Activated T-cell treated with anti-CD3 and anti-CD28 coated beads, Interleukin-2, amount 50 U/mL, for 48 hours (primary cell): Measurements from ENCODE around the gene GPR21.

Experiments used
- DNase-seq, 2 experiments: peaks; one replicate each; pipeline ENCODE4 v3.0.0-alpha.2; 2020

The GPR21 gene

GRCh38 chr9:123033352-123033751 is at the start of gene GPR21:
TSS of gene GPR21 (plus strand) at chr9:123033667. CDS start at chr9:123034567, 900 bp downstream.
- no peak for DNase-seq

GRCh38 chr9:122986010-122986409 is 47.5 kb upstream of the GPR21 start:
- no peak for DNase-seq

- no peak for DNase-seq
These were observed 45.3 kb upstream of the GPR21 start for GRCh38 chr9:122988141-122988540.

- DNase-seq, result no peak
These were observed 44.4 kb upstream of the GPR21 start for GRCh38 chr9:122988920-122989621.

- peak; percentile 23 to 33 for DNase-seq
These were observed 42.1 kb upstream of the GPR21 start for GRCh38 chr9:122991370-122991830.

- no peak for DNase-seq
These were observed 36.9 kb upstream of the GPR21 start for GRCh38 chr9:122996586-122996985.

- DNase-seq, result no peak
These were observed 35.0 kb upstream of the GPR21 start for GRCh38 chr9:122998448-122998847.

GRCh38 chr9:123000371-123001068 is 32.9 kb upstream of the GPR21 start:
- no peak for DNase-seq

- no peak for DNase-seq
These were observed 30.7 kb upstream of the GPR21 start for GRCh38 chr9:123002754-123003153.

GRCh38 chr9:123003466-123003865 is 30.0 kb upstream of the GPR21 start:
- no peak for DNase-seq

GRCh38 chr9:123005964-123006363 is 27.5 kb upstream of the GPR21 start:
- no peak for DNase-seq

GRCh38 chr9:123007269-123007668 is 26.2 kb upstream of the GPR21 start:
- DNase-seq, result no peak

- DNase-seq, result no peak
These were observed 24.6 kb upstream of the GPR21 start for GRCh38 chr9:123008909-123009308.

- no peak for DNase-seq
These were observed 22.1 kb upstream of the GPR21 start for GRCh38 chr9:123011380-123011779.

GRCh38 chr9:123011878-123012528 is 21.5 kb upstream of the GPR21 start:
- no peak for DNase-seq

- no peak for DNase-seq
These were observed 16.8 kb upstream of the GPR21 start for GRCh38 chr9:123016631-123017030.

GRCh38 chr9:123020796-123021195 is 12.7 kb upstream of the GPR21 start:
- DNase-seq, result no peak

- DNase-seq, result no peak
These were observed 7.0 kb upstream of the GPR21 start for GRCh38 chr9:123026425-123026824.

- DNase-seq, result no peak
These were observed 6.0 kb upstream of the GPR21 start for GRCh38 chr9:123027517-123027916.

- DNase-seq, result no peak
These were observed 5.3 kb upstream of the GPR21 start for GRCh38 chr9:123028136-123028535.

GRCh38 chr9:123028973-123029372 is 4.5 kb upstream of the GPR21 start:
- DNase-seq, result no peak

- DNase-seq, result no peak
These were observed 1.5 kb upstream of the GPR21 start for GRCh38 chr9:123031963-123032362.

- DNase-seq, result no peak
These were observed 566 bp downstream of the GPR21 start for GRCh38 chr9:123033864-123034601.
